Tibial nerve (tissue), 4 donors: ENCODE measurements around the gene USP13.

Source experiments
- EP300 ChIP-seq, 2 donors: sonication (generic); formaldehyde crosslinking; IDR thresholded peaks; one replicate each; pipeline ENCODE4 v1.6.1; 2017; ENCODE audit warnings: antibody characterized with exemption in 2 of 2, mild to moderate bottlenecking in 1 of 2
- POLR2A ChIP-seq, 2 donors: fragments of 450-650 bp; IDR thresholded peaks; one replicate each; pipeline ENCODE4 v1.6.1; 2017; ENCODE audit warnings: antibody characterized with exemption in 2 of 2, mild to moderate bottlenecking in 2 of 2, moderate library complexity in 2 of 2
- TF ChIP-seq, protein P1 (sequence below), 5 experiments: fragments of 200-600 bp in 3 of 5; fragments of 450-650 bp in 2 of 5; sonication (generic) in 3 of 5; IDR thresholded peaks; one replicate each; pipeline ENCODE4 v1.5.1; 2016 to 2019; ENCODE audit warnings: antibody characterized with exemption in 5 of 5, mild to moderate bottlenecking in 3 of 5, moderate library complexity in 2 of 5

DNA sequence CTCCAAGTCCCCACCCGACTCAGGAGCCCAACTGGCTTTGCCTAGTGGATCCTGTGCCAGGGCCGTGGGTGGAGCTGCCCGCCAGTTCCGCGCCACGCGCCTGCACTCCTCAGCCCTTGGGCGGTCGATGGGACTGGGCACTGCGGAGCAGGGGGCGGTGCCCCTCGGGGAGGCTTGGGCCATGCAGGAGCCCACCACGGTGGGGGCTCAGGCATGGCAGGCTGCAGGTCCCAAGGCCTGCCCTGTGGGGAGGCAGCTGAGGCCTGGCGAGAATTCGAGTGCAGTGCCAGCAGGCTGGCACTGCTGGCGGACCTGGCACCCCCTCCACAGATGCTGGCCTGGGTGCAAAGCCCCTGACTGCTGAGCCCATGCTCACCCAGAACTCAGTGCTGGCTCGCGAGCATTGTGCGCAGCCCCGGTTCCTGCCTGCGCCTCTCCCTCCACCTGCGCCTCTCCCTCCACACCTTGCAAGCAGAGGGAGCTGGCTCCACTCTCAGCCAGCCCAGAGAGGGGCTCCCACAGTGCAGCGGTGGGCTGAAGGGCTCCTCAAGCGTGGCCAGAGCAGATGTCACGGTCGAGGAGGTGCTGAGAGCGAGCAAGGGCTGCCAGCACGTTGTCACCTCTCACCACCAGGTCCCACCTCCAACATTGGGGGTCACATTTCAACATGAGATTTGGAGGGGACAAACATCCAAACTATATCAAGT is 122.7 kb downstream of the USP13 start:
- TF ChIP-seq, protein P1, sequence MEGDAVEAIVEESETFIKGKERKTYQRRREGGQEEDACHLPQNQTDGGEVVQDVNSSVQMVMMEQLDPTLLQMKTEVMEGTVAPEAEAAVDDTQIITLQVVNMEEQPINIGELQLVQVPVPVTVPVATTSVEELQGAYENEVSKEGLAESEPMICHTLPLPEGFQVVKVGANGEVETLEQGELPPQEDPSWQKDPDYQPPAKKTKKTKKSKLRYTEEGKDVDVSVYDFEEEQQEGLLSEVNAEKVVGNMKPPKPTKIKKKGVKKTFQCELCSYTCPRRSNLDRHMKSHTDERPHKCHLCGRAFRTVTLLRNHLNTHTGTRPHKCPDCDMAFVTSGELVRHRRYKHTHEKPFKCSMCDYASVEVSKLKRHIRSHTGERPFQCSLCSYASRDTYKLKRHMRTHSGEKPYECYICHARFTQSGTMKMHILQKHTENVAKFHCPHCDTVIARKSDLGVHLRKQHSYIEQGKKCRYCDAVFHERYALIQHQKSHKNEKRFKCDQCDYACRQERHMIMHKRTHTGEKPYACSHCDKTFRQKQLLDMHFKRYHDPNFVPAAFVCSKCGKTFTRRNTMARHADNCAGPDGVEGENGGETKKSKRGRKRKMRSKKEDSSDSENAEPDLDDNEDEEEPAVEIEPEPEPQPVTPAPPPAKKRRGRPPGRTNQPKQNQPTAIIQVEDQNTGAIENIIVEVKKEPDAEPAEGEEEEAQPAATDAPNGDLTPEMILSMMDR (IDR thresholded peaks at IDR 0.05): no peak
- TF ChIP-seq EP300 (IDR thresholded peaks at IDR 0.05) (no peak), POLR2A (IDR thresholded peaks at IDR 0.05) (no peak)
